ENCODE results near the gene TBCA. TPM values are rescaled to one million over a fixed set of nuclear protein-coding genes. Genes with fewer than 3 reads are reported as not detected.

TBCA gene
- total RNA-seq, 1 donor from 2014 or later, result 208 TPM

GRCh38 chr5:77643654-77644370 lies 132.3 kb downstream of the TBCA start:
- Mint-ChIP-seq H3K27me3 (peaks cover 97% of the 10 kb centered on the region), H3K36me3 (no peaks in the 10 kb centered on the region), H3K4me1 (ENCODE audit: unreplicated experiment) (peaks cover 6% of the 10 kb centered on the region), H3K4me3 (peak overlapping the region; percentile 44), H3K9me3 (no peaks in the 10 kb centered on the region), H3K27ac (peak overlapping the region; percentile 12)
- DNase-seq (ENCODE audit: extremely low spot score, unreplicated experiment), result no peak
- no peak for TF ChIP-seq CTCF (conservative IDR thresholded peaks at IDR 0.05)

- H3K27me3 Mint-ChIP-seq, result peaks cover 97% of the 10 kb centered on the region
- DNase-seq (ENCODE audit: extremely low spot score, unreplicated experiment), result no peak
- no peaks in the 10 kb centered on the region for H3K9me3 Mint-ChIP-seq
- H3K27ac Mint-ChIP-seq, result no peak overlapping the region
- no peak for TF ChIP-seq CTCF (conservative IDR thresholded peaks at IDR 0.05)
- H3K4me1 Mint-ChIP-seq (ENCODE audit: unreplicated experiment), result peaks cover 6% of the 10 kb centered on the region
- no peaks in the 10 kb centered on the region for H3K36me3 Mint-ChIP-seq
- peak overlapping the region; percentile 44 for H3K4me3 Mint-ChIP-seq
These were observed 133.1 kb downstream of the TBCA start for GRCh38 chr5:77642738-77643653.

- H3K4me3 Mint-ChIP-seq, result no peak overlapping the region
- TF ChIP-seq CTCF (conservative IDR thresholded peaks at IDR 0.05), result no peak
- DNase-seq (ENCODE audit: extremely low spot score, unreplicated experiment), result no peak
- no peaks in the 10 kb centered on the region for H3K36me3 Mint-ChIP-seq
- H3K9me3 Mint-ChIP-seq, result no peaks in the 10 kb centered on the region
- H3K27ac Mint-ChIP-seq, result no peak overlapping the region
- H3K27me3 Mint-ChIP-seq, result peaks cover 97% of the 10 kb centered on the region
- peaks cover 6% of the 10 kb centered on the region for H3K4me1 Mint-ChIP-seq (ENCODE audit: unreplicated experiment)
These were observed 134.0 kb downstream of the TBCA start for GRCh38 chr5:77641963-77642737.

GRCh38 chr5:77641397-77641943 lies 134.7 kb downstream of the TBCA start:
- Mint-ChIP-seq H3K27me3 (peaks cover 95% of the 10 kb centered on the region), H3K4me3 (peak overlapping the region; percentile 73), H3K36me3 (no peaks in the 10 kb centered on the region), H3K27ac (no peak overlapping the region), H3K9me3 (no peaks in the 10 kb centered on the region), H3K4me1 (ENCODE audit: unreplicated experiment) (peaks cover 6% of the 10 kb centered on the region)
- TF ChIP-seq CTCF (conservative IDR thresholded peaks at IDR 0.05), result no peak
- no peak for DNase-seq (ENCODE audit: extremely low spot score, unreplicated experiment)

Other genes starting within 250 kb of the TBCA start
- 0.17 and 0.31 TPM in 2 replicates for gene OTP, start 137.6 kb downstream of the TBCA start, total RNA-seq (ENCODE audit: low replicate concordance)